ENCODE results near the gene PTPN22. TPM values are rescaled to one million over a fixed set of nuclear protein-coding genes. Genes with fewer than 3 reads are reported as not detected.
A peak's percentile ranks its signal among the peaks of the same experiment; 100 is the strongest.

The PTPN22 gene
- total RNA-seq, 4 donors from 2014 or later, result 1.1 to 5.7 (median 1.9) TPM

- H3K9me3 ChIP-seq, result no peaks in the 10 kb centered on the region
- no peaks in the 10 kb centered on the region for H3K27me3 ChIP-seq
- H3K36me3 ChIP-seq, result peaks cover 0 to 18% (median 0%) of the 10 kb centered on the region in 3 donors
- intact Hi-C loops (cut with DNase I), result no loop called here
- no peak overlapping the region for H3K4me3 ChIP-seq
- peaks cover 11 to 35% (median 14%) of the 10 kb centered on the region in 3 donors for H3K4me1 ChIP-seq
- no peak for TF ChIP-seq CTCF (IDR thresholded peaks at IDR 0.05)
- TF ChIP-seq POLR2A (IDR thresholded peaks at IDR 0.05), result no peak
- no peak overlapping the region for H3K27ac ChIP-seq
- no peak for DNase-seq
- 22 to 38% methylated on average over 1 of the region's 1 CpG for WGBS, 2 donors
Observed at GRCh38 chr1:113786069-113786468, 85.4 kb downstream of the PTPN22 start.

GRCh38 chr1:113784104-113784779, 87.3 kb downstream of the PTPN22 start:
- H3K36me3 ChIP-seq, result peaks cover 0 to 6% (median 0%) of the 10 kb centered on the region in 3 donors
- intact Hi-C loops (cut with DNase I), result no loop called here
- H3K9me3 ChIP-seq, result no peaks in the 10 kb centered on the region
- no peak overlapping the region for H3K4me3 ChIP-seq
- H3K27ac ChIP-seq, result peak overlapping the region; percentile 24 to 53 (median 40)
- TF ChIP-seq POLR2A (IDR thresholded peaks at IDR 0.05) (no peak), CTCF (IDR thresholded peaks at IDR 0.05) (no peak)
- 91 to 93% methylated on average over 3 of the region's 5 CpGs for WGBS, 2 donors
- DNase-seq, result no peak
- no peaks in the 10 kb centered on the region for H3K27me3 ChIP-seq
- peaks cover 14 to 40% (median 17%) of the 10 kb centered on the region in 3 donors for H3K4me1 ChIP-seq

- Histone ChIP-seq H3K4me1 (peaks cover 14 to 40% (median 17%) of the 10 kb centered on the region in 3 donors), H3K27ac (peak overlapping the region in 3 of 4 donors; percentile 24 to 53 (median 52)), H3K27me3 (no peaks in the 10 kb centered on the region), H3K36me3 (no peaks in the 10 kb centered on the region), H3K4me3 (no peak overlapping the region), H3K9me3 (no peaks in the 10 kb centered on the region)
- no peak for TF ChIP-seq CTCF (IDR thresholded peaks at IDR 0.05)
- peak in 1 of 4 donors; percentile 19 for TF ChIP-seq POLR2A (IDR thresholded peaks at IDR 0.05)
- DNase-seq, result no peak
- WGBS, 2 donors, result 27 to 40% methylated on average over 4 of the region's 4 CpGs
- intact Hi-C loops (cut with DNase I), result no loop called here
Observed at GRCh38 chr1:113783254-113784103, 88.0 kb downstream of the PTPN22 start.

GRCh38 chr1:113782406-113782805, 89.1 kb downstream of the PTPN22 start:
- intact Hi-C loops (cut with DNase I), result no loop called here
- no peak overlapping the region for H3K27ac ChIP-seq
- H3K4me1 ChIP-seq, result peaks cover 14 to 40% (median 17%) of the 10 kb centered on the region in 3 donors
- no peaks in the 10 kb centered on the region for H3K9me3 ChIP-seq
- no peak overlapping the region for H3K4me3 ChIP-seq
- peaks cover 0 to 4% (median 0%) of the 10 kb centered on the region in 3 donors for H3K36me3 ChIP-seq
- 42 to 59% methylated on average over 2 of the region's 2 CpGs for WGBS, 2 donors
- H3K27me3 ChIP-seq, result no peaks in the 10 kb centered on the region
- DNase-seq, result no peak
- TF ChIP-seq POLR2A (IDR thresholded peaks at IDR 0.05), result no peak
- TF ChIP-seq CTCF (IDR thresholded peaks at IDR 0.05), result no peak
